ENCODE results near the gene PIR.
A peak's percentile ranks its signal among the peaks of the same experiment; 100 is the strongest.

The PIR gene

DNA sequence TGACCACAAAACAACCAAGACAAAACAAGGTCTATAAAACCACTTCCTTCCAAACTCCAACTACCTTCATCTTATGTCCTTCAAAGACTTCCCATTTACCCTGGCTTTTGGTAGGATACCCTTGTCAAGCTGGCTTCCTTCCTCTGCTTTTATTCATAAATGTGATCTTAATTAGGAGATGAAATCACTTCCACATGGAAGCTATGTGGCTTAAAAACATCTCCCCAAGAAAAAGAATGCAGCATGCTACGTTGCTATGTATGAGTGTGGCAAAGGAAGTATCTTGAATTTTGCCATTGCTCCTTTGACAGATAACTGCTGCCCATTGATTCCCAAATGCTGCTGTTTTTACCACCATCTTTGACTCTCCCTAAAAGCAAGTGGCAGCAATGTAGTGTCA, 62.5 kb downstream of the PIR start:
- Histone ChIP-seq H3K4me3 (ENCODE audit: low read depth, low read length) (no peak overlapping the region), H3K27me3 (no peaks in the 10 kb centered on the region), H3K36me3 (no peaks in the 10 kb centered on the region), H3K4me1 (no peaks in the 10 kb centered on the region), H3K9me3 (no peaks in the 10 kb centered on the region)
- TF ChIP-seq, protein P1, sequence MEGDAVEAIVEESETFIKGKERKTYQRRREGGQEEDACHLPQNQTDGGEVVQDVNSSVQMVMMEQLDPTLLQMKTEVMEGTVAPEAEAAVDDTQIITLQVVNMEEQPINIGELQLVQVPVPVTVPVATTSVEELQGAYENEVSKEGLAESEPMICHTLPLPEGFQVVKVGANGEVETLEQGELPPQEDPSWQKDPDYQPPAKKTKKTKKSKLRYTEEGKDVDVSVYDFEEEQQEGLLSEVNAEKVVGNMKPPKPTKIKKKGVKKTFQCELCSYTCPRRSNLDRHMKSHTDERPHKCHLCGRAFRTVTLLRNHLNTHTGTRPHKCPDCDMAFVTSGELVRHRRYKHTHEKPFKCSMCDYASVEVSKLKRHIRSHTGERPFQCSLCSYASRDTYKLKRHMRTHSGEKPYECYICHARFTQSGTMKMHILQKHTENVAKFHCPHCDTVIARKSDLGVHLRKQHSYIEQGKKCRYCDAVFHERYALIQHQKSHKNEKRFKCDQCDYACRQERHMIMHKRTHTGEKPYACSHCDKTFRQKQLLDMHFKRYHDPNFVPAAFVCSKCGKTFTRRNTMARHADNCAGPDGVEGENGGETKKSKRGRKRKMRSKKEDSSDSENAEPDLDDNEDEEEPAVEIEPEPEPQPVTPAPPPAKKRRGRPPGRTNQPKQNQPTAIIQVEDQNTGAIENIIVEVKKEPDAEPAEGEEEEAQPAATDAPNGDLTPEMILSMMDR (IDR thresholded peaks at IDR 0.05; ENCODE audit: low read depth, low read length): no peak
- no peak for DNase-seq

DNA sequence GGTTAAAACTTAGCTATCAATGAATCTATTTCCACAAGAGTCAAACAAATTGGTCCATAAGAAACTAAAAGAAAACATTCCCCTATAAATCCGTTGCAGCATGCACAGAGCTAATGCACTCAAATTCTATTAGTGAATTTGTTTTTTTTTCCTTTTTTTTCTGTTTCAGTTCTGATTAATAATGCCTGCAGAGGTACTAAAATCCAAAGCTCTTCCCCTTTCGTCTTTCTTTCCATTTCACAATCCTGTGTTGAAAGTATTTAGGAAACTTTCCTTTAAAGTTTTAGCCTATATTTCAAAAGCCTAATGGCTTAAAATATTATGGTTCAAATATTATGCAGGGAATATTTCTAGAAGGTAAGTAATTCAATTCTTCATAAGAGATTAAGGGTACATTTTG, 63.1 kb downstream of the PIR start:
- Histone ChIP-seq H3K9me3 (no peaks in the 10 kb centered on the region), H3K27me3 (no peaks in the 10 kb centered on the region), H3K4me3 (ENCODE audit: low read depth, low read length) (no peak overlapping the region), H3K36me3 (no peaks in the 10 kb centered on the region), H3K4me1 (no peaks in the 10 kb centered on the region)
- TF ChIP-seq, protein P1 (IDR thresholded peaks at IDR 0.05; ENCODE audit: low read depth, low read length): no peak
- DNase-seq: no peak

DNA sequence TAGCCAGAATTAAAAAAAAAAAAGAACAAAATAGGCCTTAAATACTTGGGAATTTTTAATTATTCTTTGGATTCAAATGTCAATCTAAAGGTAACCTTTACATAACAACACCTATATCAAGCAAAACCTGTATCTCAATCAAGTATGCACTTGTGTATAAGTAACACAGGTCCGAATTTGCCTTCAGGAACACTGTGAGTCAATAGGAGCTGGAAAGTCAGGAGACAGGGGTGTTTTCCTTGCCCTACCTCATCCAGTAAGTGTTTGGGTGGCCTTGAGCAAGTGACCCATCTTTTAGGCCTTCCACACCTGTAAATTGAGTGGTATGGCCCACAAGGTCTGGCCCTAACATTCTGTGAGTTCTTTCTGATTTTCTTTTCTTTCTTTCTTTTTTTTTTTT, 68.1 kb downstream of the PIR start:
- Histone ChIP-seq H3K4me1 (peaks cover 4% of the 10 kb centered on the region; the same call in 1 of the 2 replicates), H3K27me3 (no peaks in the 10 kb centered on the region), H3K4me3 (ENCODE audit: low read depth, low read length) (no peak overlapping the region), H3K9me3 (no peaks in the 10 kb centered on the region), H3K36me3 (no peaks in the 10 kb centered on the region)
- TF ChIP-seq, protein P1 (IDR thresholded peaks at IDR 0.05; ENCODE audit: low read depth, low read length): no peak
- DNase-seq: no peak

GRCh38 chrX:15418707-15419181, 74.4 kb downstream of the PIR start:
- Histone ChIP-seq H3K9me3 (no peaks in the 10 kb centered on the region), H3K36me3 (no peaks in the 10 kb centered on the region), H3K27me3 (no peaks in the 10 kb centered on the region), H3K4me1 (peaks cover 12% of the 10 kb centered on the region), H3K4me3 (ENCODE audit: low read depth, low read length) (no peak overlapping the region)
- TF ChIP-seq, protein P1 (IDR thresholded peaks at IDR 0.05; ENCODE audit: low read depth, low read length): no peak
- DNase-seq: peak; percentile 18

DNA sequence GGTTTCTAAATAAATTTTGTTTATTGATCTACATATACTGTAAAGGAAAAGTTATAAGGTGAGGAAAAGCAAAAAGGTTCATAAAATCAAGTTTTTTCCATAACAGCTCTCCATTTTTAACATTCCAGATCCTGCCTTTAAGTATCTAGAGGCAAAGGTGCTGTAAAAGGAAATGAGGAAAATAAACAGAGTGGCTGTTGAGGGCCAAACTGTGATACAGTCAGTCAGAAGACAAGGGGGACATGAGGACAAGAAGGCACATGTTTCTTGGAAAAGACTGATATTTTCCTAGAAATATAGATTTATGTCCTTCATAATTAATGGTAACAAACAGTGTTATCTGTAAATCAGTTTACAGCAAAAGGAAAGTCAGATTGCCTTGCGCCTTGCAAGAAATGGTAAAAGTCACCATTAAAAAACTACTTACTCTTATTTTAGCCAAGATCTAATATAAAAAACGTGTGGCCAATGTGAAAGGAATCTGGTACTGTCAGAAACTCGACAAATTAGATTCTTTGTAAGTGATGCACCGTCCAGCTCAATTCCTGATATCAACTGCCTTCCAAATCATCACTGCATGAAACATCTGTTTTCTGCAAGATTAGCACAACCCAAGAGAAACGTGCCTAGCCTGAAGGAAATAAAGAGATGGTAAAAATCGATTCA, 75.0 kb downstream of the PIR start:
- Histone ChIP-seq H3K4me1 (peaks cover 12% of the 10 kb centered on the region), H3K9me3 (no peaks in the 10 kb centered on the region), H3K27me3 (no peaks in the 10 kb centered on the region), H3K36me3 (no peaks in the 10 kb centered on the region), H3K4me3 (ENCODE audit: low read depth, low read length) (no peak overlapping the region)
- DNase-seq: peak; percentile 30
- TF ChIP-seq, protein P1 (IDR thresholded peaks at IDR 0.05; ENCODE audit: low read depth, low read length): no peak

DNA sequence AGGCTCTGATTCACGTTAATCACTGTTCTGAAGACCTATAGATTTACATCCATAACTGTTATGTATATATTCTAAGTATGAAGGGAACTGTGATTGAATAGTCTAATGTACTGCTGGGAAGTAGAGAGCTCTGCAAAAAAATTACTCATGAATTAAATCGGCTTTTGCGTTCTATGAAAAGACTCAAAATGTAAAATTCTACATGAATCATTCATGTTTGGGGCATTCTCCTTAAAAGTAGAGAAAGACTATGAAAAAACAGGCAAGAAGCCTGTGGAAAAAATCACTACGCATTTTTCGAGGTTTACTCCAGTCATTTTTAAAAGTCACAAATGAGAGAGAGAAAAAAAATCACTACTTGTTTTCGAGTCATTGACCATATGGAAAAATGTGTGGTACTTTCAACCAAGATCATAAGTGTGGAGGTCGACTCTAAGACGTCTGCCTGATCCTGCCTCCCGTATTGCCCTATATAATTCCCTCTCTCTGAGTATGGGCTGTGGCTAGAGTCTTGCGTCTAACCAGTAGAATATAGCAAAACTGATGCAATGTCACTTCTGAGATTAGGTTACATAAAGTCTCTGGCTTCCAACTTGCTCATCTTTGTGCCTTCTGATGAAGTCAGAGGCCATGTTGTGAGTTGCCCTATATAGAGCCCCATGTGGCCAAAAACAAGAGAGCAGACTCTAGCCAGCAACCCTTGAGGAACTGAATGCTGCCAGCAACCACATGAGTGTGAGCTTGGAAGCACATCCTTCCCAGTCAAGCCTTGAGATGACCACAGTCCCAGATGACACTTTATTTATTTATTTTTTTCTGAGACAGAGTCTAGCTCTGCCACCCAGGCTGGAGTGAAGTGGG, 76.8 kb downstream of the PIR start:
- no peak for DNase-seq
- Histone ChIP-seq H3K27me3 (no peaks in the 10 kb centered on the region), H3K9me3 (no peaks in the 10 kb centered on the region), H3K4me1 (peaks cover 12% of the 10 kb centered on the region), H3K4me3 (ENCODE audit: low read depth, low read length) (no peak overlapping the region), H3K36me3 (no peaks in the 10 kb centered on the region)
- TF ChIP-seq, protein P1 (IDR thresholded peaks at IDR 0.05; ENCODE audit: low read depth, low read length): no peak

All from BE2C (cell line).